ENCODE measurements around the gene CORO7.
"Not testable (repeated sequence)": the region's sequence is repeated elsewhere in the genome, so short reads cannot be mapped to it uniquely, and the experiment has no call there.

Gene CORO7

DNA sequence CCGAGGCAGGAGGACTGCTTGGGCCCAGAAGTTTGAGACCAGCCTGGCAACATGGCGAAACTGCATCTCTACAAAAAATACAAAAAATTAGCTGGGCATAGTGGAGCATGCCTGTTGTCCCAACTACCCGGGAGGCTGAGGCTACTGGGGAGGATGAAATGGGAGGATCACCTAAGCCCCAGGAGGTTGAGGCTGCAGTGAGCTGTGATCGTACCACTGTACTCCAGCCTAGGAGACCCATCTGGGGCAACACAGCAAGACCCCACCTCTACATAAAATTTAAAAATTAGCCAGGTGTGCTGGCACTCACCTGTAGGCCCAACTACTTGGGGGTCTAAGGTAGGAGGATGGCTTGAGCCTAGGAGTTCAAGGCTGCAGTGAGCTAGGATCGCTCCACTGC is 67.1 kb downstream of the CORO7 start:
- DNase-seq, result no peak

DNA sequence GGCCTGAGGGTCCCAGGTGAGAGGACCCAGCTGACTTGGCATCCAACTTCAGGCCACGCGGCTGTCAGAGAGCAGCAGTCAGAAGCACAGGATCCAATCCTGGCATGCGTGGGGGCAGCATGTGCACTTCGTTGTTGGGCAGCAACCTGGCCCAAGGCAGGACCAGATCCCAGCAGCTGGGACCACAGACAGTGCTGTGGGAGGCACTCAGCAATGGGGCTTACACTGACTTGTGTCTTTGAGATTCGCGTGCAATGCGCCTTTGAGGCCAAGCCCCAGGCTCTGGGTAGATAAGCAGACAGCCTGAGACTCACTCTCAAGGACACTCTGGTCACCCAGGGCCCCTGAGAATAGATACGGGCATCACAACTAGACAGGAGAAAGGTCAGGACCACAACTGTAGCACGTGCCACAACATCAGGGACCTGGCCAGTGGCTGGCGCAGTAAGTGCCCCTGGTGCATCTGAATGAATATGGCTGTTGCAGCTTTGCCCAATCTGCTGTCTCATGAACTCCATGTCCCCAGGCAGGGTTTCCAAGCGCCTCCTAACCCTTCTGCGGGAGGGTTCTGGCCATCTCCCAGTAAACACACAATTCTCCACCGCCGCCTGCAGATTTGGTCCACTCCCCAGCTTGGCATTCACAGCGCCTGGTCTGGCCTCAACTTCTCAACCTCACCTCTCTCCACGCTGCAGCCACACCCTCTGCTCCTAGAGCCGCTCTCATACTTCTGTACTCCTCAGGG is 68.5 kb downstream of the CORO7 start:
- DNase-seq, result no peak

DNA sequence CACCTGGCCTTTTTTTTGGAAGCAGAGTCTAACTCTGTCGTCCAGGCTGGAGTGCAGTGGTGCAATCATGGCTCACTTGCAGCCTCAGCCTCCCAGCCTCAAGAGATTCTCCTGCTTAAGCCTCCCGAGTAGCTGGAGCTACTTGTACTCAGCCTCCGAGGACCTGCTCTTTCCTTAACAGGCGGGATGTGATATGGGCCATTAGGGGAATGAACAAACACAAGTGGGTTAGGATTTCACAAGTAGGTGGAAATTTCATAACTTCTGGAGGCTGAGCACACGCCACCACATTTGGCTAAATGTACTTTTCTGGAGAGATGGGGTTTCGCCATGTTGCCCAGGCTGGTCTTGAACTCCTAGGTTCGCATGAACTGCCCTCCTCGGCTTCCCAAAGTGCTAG is 69.4 kb downstream of the CORO7 start:
- no peak for DNase-seq

DNA sequence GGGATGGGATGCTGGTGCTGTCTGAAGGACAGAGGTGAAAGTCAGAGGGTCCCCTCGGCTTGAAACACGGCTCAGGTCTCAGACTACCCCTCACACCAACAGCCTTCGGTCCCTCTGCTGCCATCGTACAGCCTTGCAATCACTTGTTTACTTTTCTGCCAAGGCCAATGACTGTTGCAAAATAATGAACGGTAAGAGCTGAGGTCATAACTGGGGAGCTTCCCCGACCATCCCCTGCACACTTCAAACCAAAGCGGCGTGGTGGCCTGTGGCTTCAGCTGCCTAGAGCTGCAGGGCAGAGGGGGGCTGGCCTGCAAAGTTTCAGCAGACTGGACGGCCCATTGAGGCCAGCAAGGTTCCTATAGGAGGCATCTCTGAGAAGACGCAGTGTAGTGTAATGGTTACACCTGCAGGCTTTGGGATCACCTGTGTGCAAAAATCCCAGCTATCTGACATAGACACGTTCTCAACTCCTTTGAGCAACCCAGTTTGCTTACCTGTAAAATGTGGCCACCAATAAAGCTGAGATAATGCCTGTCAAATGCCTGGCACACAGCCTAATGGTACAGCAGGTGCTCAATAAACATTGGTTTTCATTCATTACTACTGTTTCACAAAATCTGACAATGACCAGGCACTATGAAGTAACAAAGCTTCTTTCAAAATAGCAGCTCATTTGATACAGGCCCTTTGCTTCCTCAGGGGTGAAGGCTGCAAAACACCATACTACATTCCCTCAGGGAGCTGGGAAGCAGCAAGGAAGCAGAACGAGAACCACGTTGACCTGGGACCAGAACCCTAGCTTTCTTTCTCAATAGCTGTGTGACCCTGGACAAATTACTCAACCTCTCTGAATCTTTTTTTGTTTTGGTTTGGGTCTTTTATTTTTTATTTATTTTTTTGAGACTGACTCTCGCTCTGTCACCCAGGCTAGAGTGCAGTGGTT is 70.3 kb downstream of the CORO7 start:
- DNase-seq, result peak; percentile 14 to 68

DNA sequence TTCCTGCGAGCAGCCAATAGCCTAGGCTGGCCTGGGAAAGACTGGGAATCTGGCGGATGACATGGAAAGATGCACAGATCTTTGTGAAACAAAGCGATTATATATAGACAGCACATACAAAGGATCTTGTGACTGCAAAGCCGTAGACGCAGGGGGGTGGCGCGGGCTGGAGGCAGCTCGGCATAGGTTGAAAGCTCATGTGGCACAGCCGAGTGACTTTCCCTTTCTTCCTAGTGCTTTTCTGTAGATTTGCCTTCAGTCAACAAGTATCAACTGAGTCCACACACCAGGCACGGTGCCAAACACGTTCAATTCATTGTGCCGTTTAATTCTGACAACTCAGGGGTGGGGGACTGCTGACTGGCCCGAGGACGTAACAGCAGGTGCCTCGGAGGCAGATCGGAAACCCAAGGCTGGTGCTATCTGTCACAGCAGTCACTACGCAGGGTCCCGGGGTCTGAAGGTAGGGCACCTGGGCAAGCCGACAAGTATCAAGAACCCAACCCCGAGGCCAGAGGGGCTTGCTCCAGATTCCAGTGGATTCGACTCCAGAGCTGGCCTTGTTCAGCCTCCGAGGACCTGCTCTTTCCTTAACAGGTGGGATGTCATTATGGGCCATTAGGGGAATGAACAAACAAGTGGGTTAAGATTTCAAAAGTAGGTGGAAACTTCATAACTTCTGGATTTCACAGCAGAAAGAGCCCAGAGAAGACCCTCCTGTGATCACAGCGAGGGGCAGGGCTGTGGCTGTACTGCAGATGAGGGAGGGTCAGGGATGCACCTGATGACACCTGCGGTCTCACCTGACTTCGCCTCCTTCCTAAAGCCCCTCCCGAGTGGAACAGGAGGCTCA is 71.2 kb downstream of the CORO7 start:
- peak; percentile 54 to 78 for DNase-seq

DNA sequence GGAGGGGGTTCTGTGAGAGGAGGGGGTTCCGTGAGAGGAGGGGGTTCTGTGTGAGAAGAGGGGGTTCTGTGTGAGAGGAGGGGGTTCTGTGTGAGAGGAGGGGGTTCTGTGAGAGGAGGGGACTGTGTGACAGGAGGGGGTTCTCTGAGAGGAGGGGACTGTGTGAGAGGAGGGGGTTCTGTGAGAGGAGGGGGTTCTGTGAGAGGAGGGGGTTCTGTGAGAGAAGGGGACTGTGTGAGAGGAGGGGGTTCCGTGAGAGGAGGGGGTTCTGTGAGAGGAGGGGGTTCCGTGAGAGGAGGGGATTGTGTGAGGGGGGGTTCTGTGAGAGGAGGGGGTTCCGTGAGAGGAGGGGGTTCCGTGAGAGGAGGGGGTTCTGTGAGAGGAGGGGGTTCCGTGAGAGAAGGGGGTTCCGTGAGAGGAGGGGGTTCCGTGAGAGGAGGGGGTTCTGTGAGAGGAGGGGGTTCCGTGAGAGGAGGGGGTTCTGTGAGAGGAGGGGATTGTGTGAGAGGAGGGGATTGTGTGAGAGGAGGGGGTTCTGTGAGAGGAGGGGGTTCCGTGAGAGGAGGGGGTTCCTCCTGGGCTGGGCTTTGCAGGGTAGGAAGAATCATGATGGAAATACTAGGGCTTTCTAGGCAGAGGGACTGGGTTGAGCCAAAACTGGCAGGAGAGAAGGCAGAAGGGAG is 72.0 kb downstream of the CORO7 start:
- not testable (repeated sequence) for DNase-seq

DNA sequence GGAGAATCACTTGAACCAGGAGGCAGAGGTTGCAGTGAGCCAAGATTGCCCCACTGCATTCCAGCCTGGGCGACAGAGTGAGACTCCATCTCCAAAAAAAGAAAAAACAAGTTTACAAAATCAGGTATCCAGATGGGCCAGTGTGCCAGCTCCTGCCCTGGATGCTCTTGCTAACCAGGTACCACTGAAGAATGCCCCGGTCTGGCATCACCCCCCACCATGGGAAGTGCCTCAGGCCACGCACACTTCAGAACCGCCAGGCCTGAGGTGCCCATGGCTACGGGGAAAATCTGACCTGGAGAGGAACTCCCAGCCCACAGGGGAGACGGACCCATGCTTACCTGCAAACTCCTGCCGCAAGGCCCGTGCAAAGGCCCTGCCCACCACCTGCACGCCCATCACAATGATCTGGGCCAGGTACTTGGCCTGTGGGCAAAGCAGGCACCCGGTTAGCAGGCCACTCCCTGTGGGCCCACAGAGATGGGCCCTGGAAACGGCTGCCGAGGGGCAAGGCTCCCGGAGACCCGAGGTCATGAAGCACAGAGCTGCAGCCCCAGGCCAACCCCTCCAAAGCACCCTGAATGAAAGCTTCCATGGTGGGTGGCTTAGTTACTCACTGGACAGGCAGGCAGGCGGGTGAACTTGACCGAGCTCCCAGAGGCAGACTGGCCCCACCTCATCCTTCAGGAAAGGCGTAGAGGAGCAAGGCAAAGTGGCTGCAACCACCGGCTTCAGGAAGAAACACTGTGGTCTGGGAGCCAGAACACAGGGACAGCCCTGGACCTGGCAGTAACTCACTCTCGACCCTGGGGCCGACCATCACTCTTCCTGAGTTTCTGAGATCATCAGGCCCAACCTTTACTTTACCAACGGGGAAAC is 73.3 kb downstream of the CORO7 start:
- DNase-seq, result no peak

DNA sequence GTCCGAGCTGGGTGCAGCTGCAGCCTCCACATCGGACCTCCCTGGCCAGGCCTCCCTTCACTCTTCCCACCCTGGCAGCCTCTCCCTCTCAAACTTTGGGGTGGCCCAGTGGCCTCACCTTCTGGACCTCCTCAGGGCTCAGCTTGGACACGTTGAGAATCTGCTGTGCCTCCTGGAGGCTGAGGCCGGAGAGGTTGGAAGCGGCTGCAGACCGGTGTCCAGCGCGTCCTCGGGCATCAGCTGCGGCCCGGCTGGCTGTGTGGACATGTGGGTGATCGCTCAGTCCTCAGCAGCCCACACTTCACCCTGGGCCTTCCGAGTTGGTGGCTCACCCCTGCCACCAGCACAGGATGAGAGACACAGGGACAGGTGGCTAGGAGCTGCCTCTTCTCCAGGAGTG is 75.1 kb downstream of the CORO7 start:
- DNase-seq, result no peak

DNA sequence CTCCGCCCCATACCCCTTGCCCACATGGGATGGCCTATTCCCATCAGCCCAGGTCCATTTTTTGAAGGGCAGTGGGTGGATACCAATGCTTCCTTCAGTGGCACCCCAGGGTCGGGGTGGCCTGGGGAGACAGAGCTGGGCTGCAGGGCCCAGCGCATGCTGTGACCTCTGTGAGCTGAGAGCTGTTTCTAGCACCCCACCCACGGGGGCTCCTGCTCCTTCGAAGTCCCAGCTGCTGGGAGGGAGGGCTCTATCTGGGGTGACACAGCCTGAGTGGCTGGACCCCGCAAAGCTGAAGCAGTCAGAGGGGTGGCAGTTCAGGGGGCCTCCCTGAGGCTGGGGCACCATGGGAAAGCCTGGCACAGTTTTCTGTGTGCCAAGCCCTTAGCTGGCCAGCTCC is 76.0 kb downstream of the CORO7 start:
- DNase-seq, result no peak

DNA sequence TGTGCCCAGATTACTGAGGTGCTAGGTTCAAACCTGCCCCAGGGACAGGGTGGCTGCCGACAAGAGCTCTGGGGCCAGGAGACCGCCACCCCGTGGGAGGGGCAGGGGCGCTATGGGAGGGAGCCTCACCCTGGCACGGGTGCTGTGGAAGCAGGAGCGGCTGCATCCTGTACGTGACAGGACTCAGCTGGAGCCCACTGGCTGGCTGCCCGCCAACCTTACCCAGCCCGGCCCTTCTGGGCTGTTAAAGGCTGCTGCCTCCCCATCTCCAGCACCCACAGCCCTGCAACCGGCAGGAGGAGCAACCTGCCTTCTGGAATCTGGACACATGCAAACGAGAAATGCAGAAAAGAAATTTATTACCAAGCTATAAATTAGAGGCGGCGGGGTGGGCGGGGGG is 76.5 kb downstream of the CORO7 start:
- DNase-seq, result peak; percentile 57 to 64

DNA sequence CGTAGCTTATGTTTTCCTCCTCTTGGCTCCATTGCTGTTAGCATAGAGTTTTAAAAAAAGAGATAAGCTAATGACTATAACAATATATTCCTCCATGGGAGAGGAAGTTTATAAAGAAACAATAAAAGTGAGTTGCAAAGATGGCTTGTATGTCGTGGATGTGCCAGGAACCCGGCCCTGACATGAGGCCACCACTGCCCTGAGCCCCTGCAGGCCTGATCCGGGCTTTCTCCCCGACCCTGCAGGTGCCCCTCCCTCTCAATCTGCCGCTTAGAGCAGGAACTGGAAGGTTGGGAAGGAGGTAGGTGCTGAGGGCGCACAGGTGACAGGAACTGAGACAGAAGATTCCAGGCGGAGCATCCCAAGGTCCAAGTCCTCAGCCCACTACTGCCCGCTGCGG is 76.9 kb downstream of the CORO7 start:
- no peak for DNase-seq

DNA sequence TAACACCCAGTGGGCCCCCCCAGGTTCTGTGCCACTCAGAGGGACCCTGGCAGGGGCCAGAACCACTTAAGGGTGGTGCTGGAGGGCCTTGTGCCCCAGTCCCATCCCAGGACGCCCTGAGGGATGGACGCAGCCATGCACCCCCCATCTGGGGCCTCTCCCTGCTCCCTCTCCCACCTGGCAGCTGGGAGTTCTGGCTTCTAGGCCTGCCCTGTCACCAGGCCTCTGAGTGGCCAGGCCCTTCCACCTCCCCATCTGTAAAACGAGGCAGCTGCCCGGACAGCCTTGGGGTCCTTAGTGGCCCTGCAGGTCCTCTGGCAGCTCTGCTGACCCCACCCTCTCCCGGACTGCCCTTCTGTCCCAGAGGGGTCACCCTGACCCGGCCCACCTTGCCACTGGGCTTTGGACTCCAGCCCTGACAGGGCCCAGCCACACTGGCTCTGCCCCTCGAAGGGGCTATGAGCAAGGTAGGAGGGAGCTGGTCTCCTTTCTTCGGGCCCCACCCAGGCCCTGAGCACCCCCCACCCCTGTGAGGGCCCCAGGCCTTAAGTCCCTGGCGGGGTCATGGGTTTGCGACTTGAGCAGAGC is 77.6 kb downstream of the CORO7 start:
- DNase-seq, result no peak

DNA sequence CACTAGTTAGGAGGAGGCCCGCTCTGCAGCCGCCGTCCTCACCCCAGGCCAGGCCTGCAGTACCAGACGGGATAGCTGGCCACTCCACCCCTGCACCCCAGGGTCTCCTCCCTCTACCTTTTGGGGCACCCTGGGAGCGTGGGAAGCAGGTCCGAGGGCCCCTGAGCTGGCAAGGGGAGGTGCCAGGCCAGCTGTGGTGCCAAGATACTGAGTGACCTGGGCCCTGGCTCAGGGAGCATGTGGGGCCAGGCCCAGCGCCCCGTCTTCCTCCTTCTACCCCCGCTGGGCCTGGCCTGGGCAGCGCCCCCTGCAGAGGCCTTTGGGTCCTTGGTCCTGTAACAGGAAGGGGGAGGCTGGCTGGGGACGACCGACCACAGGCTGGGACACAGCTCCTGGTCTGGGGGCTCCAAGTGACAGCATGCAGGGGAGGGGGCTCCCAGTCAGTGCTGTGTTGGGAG is 78.2 kb downstream of the CORO7 start:
- no peak for DNase-seq

DNA sequence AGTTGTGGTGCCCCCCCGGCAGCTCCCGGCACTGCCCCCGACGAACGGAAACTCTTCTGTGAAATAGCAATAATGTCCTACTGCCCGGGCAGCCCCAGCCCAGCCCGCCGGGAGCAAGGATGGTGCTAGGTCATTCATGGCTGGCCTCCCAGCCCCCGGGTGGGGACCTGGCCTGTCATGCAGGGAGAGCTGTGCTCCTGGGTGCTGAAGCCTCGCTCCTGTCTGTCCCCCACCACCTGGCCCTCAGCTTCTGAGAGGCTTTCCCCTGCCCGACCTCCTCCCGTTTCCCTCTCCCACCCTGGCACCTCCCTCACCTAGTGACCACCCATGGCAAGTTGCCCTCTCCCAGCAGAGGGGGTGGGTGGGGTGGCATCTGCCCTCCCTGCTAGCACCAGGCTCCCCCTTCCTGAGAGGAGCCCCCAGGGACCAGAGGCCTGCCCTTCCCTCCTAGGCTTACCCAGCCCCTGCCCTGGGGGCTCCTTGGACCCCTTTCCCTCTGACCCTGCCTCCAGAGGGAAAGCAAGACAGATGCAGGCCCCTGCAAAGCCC is 78.8 kb downstream of the CORO7 start:
- DNase-seq, result no peak

DNA sequence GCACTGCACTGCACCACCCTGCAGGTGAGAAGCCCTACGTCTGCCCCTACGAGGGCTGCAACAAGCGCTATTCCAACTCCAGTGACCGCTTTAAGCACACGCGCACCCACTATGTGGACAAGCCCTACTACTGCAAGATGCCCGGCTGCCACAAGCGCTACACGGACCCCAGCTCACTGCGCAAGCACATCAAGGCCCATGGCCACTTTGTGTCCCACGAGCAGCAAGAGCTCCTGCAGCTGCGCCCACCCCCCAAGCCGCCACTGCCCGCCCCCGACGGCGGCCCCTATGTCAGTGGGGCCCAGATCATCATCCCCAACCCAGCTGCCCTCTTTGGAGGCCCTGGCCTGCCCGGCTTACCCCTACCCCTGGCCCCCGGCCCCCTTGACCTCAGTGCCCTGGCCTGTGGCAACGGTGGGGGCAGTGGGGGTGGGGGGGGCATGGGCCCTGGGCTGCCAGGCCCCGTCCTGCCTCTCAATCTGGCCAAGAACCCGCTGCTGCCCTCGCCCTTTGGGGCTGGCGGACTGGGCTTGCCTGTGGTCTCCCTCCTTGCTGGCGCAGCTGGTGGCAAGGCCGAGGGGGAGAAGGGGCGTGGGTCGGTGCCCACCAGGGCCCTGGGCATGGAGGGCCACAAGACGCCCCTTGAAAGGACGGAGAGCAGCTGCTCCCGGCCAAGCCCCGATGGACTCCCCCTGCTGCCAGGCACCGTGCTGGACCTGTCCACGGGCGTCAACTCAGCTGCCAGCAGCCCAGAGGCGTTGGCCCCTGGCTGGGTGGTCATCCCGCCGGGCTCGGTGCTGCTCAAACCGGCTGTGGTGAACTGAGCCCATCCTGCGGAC is 79.5 kb downstream of the CORO7 start:
- DNase-seq, result no peak

DNA sequence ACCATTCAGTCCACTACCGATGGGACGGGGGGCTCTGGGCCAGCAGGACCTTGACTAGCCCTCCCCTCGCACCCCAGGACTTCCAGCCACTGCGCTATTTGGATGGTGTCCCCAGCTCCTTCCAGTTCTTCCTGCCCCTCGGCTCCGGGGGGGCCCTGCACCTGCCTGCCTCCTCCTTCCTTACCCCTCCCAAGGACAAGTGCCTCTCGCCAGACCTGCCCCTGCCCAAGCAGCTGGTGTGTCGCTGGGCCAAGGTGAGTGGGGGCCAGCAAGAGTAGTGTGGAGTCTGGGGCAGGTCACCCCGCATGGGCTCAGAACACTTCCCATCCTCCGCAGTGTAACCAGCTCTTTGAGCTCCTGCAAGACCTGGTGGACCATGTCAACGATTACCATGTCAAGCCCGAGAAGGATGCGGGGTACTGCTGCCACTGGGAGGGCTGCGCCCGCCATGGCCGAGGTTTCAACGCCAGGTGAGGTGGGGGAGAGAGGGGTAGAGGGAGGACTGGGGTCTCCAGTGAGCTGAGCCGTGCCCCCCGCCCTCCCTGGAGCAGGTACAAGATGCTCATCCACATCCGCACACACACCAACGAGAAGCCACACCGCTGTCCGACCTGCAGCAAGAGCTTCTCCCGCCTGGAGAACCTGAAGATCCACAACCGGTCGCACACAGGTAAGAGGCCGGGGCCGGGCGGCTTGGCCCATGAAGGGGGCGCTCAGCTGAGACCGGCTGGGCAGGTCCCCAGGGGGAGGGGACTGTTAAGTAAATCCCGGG is 81.5 kb downstream of the CORO7 start:
- no peak for DNase-seq

DNA sequence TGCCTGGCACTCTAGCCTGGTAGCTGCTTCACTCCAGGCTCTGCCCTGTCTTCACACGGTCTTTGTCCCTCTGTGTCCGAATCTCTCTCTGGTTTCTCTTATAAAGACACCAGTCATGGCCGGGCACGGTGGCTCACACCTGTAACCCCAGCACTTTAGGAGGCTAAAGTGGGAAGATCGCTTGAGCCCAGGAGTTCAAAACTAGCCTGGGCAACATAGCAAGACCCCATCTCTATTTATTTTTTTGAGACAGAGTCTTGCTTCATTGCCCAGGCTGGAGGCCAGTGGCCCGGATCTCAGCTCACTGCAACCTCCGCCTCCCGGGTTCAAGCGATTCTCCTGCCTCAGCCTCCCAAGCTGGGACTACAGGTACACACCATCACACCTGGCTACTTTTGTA is 82.7 kb downstream of the CORO7 start:
- DNase-seq, result not testable (repeated sequence)

DNA sequence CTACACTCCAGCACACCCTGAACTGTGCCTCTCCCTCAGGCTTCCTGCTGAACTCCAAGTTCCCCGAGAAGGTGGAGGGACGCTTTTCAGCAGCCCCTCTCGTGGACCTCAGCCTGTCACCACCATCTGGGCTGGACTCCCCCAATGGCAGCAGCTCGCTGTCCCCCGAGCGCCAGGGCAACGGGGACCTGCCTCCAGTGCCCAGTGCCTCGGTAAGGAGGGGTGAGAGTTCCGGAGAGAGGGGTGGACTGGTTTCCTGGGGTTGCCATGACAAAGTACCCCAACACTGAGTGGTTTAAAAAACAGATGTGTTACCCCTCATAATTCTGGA is 83.1 kb downstream of the CORO7 start:
- DNase-seq, result no peak
